GM19035 (cell line): ENCODE measurements around the gene NCBP1.
A peak's percentile ranks its signal among the peaks of the same experiment; 100 is the strongest.
"Not testable (repeated sequence)": the region's sequence is repeated elsewhere in the genome, so short reads cannot be mapped to it uniquely, and the experiment has no call there.

ENCODE experiments used
- ATAC-seq: cut with Tn5 transposase; IDR thresholded peaks from one replicate; pipeline ENCODE4 v1.9.1; 2021; ENCODE audit not compliant: unreplicated experiment

The NCBP1 gene

GRCh38 chr9:97622483-97622882 lies 11.1 kb upstream of the NCBP1 start:
- not testable (repeated sequence) for ATAC-seq

- no peak for ATAC-seq
Measured at GRCh38 chr9:97623946-97624345, 9.7 kb upstream of the NCBP1 start.

GRCh38 chr9:97625620-97626019 lies 8.0 kb upstream of the NCBP1 start:
- ATAC-seq = no peak

GRCh38 chr9:97627624-97628023 lies 6.0 kb upstream of the NCBP1 start:
- ATAC-seq = no peak

GRCh38 chr9:97628668-97629067 lies 5.0 kb upstream of the NCBP1 start:
- no peak for ATAC-seq

GRCh38 chr9:97629156-97629555 lies 4.5 kb upstream of the NCBP1 start:
- ATAC-seq = no peak

GRCh38 chr9:97630591-97630990 lies 3.0 kb upstream of the NCBP1 start:
- no peak for ATAC-seq

- ATAC-seq = peak; percentile 10
Measured at GRCh38 chr9:97632248-97632984, 1.2 kb upstream of the NCBP1 start.

- peak; percentile 5 for ATAC-seq
Measured at GRCh38 chr9:97633859-97634490, 354 bp downstream of the NCBP1 start.

- no peak for ATAC-seq
Measured at GRCh38 chr9:97635026-97635425, 1.4 kb downstream of the NCBP1 start.

- no peak for ATAC-seq
Measured at GRCh38 chr9:97636903-97637302, 3.3 kb downstream of the NCBP1 start.

GRCh38 chr9:97638666-97639065 lies 5.0 kb downstream of the NCBP1 start:
- no peak for ATAC-seq

GRCh38 chr9:97640325-97640724 lies 6.7 kb downstream of the NCBP1 start:
- ATAC-seq = no peak

GRCh38 chr9:97645720-97646119 lies 12.1 kb downstream of the NCBP1 start:
- ATAC-seq = no peak

- ATAC-seq = no peak
Measured at GRCh38 chr9:97647996-97648395, 14.4 kb downstream of the NCBP1 start.

- no peak for ATAC-seq
Measured at GRCh38 chr9:97651646-97652045, 18.0 kb downstream of the NCBP1 start.

- ATAC-seq = no peak
Measured at GRCh38 chr9:97658707-97659106, 25.1 kb downstream of the NCBP1 start.

GRCh38 chr9:97659771-97660170 lies 26.1 kb downstream of the NCBP1 start:
- no peak for ATAC-seq

GRCh38 chr9:97660340-97660739 lies 26.7 kb downstream of the NCBP1 start:
- ATAC-seq = no peak

- no peak for ATAC-seq
Measured at GRCh38 chr9:97660847-97661246, 27.2 kb downstream of the NCBP1 start.

- ATAC-seq = no peak
Measured at GRCh38 chr9:97665742-97666141, 32.1 kb downstream of the NCBP1 start.

GRCh38 chr9:97666907-97667686 lies 33.5 kb downstream of the NCBP1 start:
- no peak for ATAC-seq
